Measurements from ENCODE around the gene TMEM178A.

TMEM178A gene

DNA sequence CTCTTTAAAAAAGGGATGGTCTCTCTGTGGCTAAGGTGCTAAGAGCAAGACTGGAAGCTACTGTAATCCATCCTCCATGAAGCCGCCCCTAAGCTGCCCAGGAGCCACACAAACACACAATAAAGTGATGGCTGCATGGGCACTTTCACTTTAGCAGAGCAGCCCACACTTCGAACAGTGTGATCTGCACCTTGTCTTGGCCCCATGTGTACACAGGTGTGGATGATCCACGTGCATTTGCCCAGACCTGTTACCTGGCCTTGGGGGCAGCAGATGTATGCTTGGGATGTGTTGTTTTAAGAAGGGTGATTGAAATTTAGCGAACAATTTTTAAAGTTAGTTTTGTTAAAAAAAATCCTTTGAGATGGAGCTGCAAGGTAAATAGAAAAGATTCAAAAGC, 39.9 kb downstream of the TMEM178A start:
- Mint-ChIP-seq H3K36me3 (peaks cover 2% of the 10 kb centered on the region), H3K27me3 (peaks cover 7% of the 10 kb centered on the region), H3K9me3 (ENCODE audit: low read depth) (peaks cover 13% of the 10 kb centered on the region), H3K4me3 (no peak overlapping the region), H3K4me1 (ENCODE audit: low read depth) (no peaks in the 10 kb centered on the region), H3K27ac (no peak overlapping the region)

DNA sequence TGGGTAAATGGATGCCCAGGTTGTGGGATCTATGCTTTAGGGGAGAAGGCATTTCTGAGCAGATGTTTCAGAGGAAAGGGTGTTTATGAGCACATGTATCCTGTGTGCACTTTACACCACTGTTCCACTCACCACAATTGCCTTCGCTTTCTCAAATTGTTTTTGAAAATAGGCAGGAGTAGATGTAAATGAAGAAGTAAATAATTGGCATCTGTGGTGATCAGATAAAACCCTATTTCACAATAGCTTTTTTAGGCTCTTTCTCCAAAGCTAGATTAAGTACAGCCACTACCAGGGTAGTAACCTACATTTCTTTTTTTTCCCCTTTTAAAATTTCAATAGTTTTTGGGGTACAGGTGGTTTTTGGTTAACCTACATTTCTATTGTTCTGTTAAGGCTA, 40.6 kb downstream of the TMEM178A start:
- Mint-ChIP-seq H3K27ac (no peak overlapping the region), H3K36me3 (peaks cover under 1% of the 10 kb centered on the region), H3K4me3 (no peak overlapping the region), H3K9me3 (ENCODE audit: low read depth) (peaks cover 11% of the 10 kb centered on the region), H3K4me1 (ENCODE audit: low read depth) (no peaks in the 10 kb centered on the region), H3K27me3 (peaks cover 7% of the 10 kb centered on the region)

DNA sequence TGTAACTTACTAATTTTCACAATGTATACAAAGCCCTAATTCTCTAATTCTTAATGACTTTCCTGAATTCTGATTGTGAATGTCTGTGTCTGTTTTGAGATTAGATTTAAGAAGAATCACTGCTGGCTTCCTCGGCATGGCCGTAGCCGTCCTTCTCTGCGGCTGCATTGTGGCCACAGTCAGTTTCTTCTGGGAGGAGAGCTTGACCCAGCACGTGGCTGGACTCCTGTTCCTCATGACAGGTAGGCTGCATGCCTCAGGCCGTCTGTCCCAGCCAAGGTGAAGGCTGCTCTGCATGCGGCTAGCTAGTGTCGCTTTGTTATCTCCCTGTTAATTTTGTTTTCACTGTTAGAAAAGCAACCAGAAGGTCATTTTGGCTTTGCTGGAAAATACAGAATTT, 41.2 kb downstream of the TMEM178A start:
- H3K9me3 Mint-ChIP-seq (ENCODE audit: low read depth) = peaks cover 5% of the 10 kb centered on the region
- H3K27ac Mint-ChIP-seq = no peak overlapping the region
- H3K27me3 Mint-ChIP-seq = peaks cover 7% of the 10 kb centered on the region
- no peaks in the 10 kb centered on the region for H3K36me3 Mint-ChIP-seq
- H3K4me3 Mint-ChIP-seq = no peak overlapping the region
- no peaks in the 10 kb centered on the region for H3K4me1 Mint-ChIP-seq (ENCODE audit: low read depth)

DNA sequence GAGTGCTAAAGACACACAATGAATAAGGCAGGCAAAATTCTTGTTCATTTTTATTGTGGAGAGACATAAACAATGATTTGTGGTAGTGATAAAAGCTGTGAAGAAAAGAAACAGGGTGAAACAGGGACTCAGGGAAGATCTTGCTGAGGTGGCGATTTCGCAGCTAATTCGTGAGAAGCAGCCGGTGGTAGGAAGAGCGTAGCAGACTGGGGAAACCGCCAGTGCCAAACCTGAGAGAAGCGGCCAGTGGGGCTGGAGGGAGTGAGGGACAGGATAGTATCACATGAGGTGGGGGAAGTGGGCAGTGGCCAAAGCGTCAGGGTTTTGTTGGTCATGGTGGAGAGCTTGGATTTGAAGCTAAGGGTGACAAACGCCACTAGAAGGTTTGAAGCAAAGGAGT, 42.3 kb downstream of the TMEM178A start:
- Mint-ChIP-seq H3K36me3 (no peaks in the 10 kb centered on the region), H3K4me3 (no peak overlapping the region), H3K4me1 (ENCODE audit: low read depth) (no peaks in the 10 kb centered on the region), H3K27ac (no peak overlapping the region), H3K27me3 (peaks cover 7% of the 10 kb centered on the region), H3K9me3 (ENCODE audit: low read depth) (no peaks in the 10 kb centered on the region)

DNA sequence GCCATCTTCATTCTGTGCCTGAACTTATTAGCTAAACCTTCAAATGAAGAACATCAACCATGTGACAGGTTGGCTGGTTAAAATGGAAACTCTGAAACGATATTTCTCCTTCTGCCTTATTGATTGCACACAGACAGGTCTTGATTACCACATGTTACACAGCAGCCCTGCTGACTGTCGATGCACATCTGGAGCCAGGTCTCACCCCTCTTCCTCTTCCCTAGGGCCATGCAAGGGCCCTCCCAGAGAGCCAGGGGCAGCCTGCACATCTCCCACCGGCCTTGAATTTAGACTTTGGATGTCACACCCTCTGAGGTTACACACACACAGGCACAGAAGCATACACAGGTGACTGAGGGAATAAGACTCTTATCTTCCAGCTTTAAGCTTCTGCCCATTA, 45.1 kb downstream of the TMEM178A start:
- H3K4me1 Mint-ChIP-seq (ENCODE audit: low read depth) = no peaks in the 10 kb centered on the region
- no peak overlapping the region for H3K27ac Mint-ChIP-seq
- no peak overlapping the region for H3K4me3 Mint-ChIP-seq
- H3K27me3 Mint-ChIP-seq = peaks cover 5% of the 10 kb centered on the region
- H3K36me3 Mint-ChIP-seq = no peaks in the 10 kb centered on the region
- no peaks in the 10 kb centered on the region for H3K9me3 Mint-ChIP-seq (ENCODE audit: low read depth)

DNA sequence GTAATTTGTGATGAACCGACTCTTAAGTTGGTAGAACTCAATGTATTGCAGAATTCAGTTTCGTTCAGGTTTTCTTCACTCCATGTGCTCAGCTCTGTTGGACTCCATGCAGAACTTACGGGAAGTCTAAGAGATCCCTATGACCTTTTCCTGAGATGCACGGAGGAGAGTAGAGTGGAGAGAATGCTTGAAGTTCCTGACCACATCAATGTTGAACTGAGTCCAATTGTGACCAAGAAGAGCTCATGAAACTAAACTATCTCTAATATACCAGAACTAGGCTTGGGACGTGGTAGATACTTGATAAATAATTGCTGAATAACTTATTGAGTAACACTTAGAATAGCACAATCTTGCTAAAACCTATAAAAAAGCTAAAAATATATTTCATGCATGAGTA, 47.2 kb downstream of the TMEM178A start:
- H3K4me3 Mint-ChIP-seq = no peak overlapping the region
- H3K27ac Mint-ChIP-seq = no peak overlapping the region
- peaks cover 1% of the 10 kb centered on the region for H3K27me3 Mint-ChIP-seq
- no peaks in the 10 kb centered on the region for H3K36me3 Mint-ChIP-seq
- no peaks in the 10 kb centered on the region for H3K4me1 Mint-ChIP-seq (ENCODE audit: low read depth)
- no peaks in the 10 kb centered on the region for H3K9me3 Mint-ChIP-seq (ENCODE audit: low read depth)

DNA sequence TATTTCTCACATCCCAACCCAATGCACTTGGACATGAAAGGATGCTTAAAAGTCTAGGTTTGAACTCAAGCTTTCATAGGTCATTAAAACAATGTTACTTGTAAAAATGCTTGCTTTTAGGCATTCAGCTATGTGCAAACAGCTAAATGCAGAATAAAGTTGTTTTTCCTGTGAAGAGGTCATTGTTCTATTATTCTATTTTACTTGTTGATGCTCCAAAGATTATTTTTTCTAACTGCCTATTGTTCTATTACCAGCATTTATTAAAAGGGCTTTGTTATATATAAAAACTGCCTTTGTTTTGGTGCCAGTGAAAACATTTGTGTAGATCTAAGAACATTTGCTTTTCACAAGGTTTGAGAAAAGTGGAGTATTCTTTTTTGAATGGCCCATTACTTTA, 49.4 kb downstream of the TMEM178A start:
- Mint-ChIP-seq H3K9me3 (ENCODE audit: low read depth) (no peaks in the 10 kb centered on the region), H3K27me3 (no peaks in the 10 kb centered on the region), H3K27ac (no peak overlapping the region), H3K4me1 (ENCODE audit: low read depth) (no peaks in the 10 kb centered on the region), H3K36me3 (no peaks in the 10 kb centered on the region), H3K4me3 (no peak overlapping the region)

DNA sequence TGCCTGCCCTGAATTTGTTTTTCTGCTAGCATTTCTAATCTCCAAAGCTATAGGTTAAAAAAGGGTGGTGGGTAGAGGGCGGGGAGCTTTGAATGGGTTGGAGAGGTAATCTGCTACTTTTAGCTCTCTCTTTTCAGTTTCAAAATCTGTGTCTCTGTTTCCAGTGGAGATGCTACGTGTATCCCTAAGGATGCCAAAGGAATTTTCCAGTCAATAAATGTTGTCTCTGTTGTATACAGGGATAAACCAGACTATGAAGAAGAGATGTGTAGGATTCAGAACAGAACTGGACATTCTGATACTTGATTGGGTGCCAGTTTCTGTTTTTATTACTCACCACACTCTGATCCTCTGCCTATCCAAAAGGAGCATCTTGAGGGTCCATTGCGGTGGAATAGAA, 50.1 kb downstream of the TMEM178A start:
- Mint-ChIP-seq H3K36me3 (no peaks in the 10 kb centered on the region), H3K4me1 (ENCODE audit: low read depth) (no peaks in the 10 kb centered on the region), H3K4me3 (no peak overlapping the region), H3K27me3 (peaks cover 4% of the 10 kb centered on the region), H3K27ac (no peak overlapping the region), H3K9me3 (ENCODE audit: low read depth) (no peaks in the 10 kb centered on the region)

DNA sequence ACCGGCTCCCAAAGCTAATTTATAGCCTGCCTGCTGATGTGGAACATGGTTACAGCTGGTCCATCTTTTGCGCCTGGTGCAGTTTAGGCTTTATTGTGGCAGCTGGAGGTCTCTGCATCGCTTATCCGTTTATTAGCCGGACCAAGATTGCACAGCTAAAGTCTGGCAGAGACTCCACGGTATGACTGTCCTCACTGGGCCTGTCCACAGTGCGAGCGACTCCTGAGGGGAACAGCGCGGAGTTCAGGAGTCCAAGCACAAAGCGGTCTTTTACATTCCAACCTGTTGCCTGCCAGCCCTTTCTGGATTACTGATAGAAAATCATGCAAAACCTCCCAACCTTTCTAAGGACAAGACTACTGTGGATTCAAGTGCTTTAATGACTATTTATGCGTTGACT, 51.4 kb downstream of the TMEM178A start:
- no peaks in the 10 kb centered on the region for H3K36me3 Mint-ChIP-seq
- no peaks in the 10 kb centered on the region for H3K9me3 Mint-ChIP-seq (ENCODE audit: low read depth)
- no peak overlapping the region for H3K4me3 Mint-ChIP-seq
- H3K27ac Mint-ChIP-seq = no peak overlapping the region
- H3K27me3 Mint-ChIP-seq = peaks cover 5% of the 10 kb centered on the region
- H3K4me1 Mint-ChIP-seq (ENCODE audit: low read depth) = no peaks in the 10 kb centered on the region

DNA sequence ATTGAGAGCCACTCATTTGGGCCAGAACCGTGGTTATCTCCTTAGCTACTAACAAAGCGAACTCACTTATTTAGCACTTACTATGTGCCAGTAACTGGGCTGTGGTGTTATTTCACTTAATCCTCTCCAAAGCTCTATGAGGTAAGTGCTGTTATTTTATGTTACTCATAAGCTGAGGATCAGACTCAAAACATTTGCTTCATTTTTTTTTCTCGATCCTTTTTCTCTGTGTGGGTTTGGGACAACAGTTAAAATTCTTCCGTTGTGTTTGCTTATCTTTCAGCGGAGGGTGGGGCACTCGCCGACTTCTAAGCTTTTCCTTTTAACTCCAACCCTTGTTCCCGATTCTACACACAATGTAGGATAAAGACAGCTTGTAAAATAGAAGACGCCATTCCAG, 52.8 kb downstream of the TMEM178A start:
- Mint-ChIP-seq H3K27me3 (peaks cover 5% of the 10 kb centered on the region), H3K9me3 (ENCODE audit: low read depth) (no peaks in the 10 kb centered on the region), H3K27ac (no peak overlapping the region), H3K4me3 (no peak overlapping the region), H3K36me3 (no peaks in the 10 kb centered on the region), H3K4me1 (ENCODE audit: low read depth) (no peaks in the 10 kb centered on the region)

DNA sequence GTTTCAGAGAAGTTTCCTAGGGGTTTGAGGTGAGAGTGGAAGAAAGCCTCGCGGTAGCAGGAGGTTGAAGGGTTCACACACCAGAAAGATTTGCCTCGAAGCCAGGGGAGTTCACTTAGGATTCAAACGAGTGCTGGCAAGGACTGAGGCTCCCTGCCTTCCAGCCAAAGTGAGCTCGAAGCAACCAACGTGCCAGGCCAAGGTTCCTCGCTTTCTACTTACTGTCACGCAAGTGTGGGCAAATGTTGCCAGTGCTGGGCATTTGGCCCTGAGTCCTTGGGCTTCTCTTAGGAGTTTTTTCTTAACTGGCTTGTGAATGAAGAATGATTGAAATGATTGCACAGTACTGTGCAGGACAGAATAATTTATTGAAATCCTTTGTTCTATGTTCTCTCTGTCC, 53.6 kb downstream of the TMEM178A start:
- no peaks in the 10 kb centered on the region for H3K4me1 Mint-ChIP-seq (ENCODE audit: low read depth)
- H3K4me3 Mint-ChIP-seq = no peak overlapping the region
- H3K36me3 Mint-ChIP-seq = no peaks in the 10 kb centered on the region
- H3K27ac Mint-ChIP-seq = no peak overlapping the region
- no peaks in the 10 kb centered on the region for H3K9me3 Mint-ChIP-seq (ENCODE audit: low read depth)
- peaks cover 5% of the 10 kb centered on the region for H3K27me3 Mint-ChIP-seq

DNA sequence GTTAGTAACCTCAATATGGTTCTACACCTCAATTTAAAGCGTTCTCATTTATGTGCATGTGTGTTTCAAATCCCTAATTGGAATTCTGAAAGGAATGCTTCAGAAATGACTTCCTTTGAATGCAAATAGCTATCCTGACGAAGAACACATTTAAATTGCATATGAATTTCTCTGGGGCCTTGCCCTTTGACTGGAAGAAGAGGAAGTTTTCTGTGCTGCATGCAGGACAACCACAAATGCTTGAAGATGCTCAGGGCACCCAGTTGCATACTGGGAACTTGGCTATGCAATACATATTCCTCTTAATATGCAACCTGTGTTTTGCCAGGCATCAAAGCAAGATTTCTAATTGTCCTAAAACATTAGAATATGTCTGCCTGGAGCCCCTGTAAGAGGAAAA, 55.3 kb downstream of the TMEM178A start:
- Mint-ChIP-seq H3K4me3 (no peak overlapping the region), H3K4me1 (ENCODE audit: low read depth) (no peaks in the 10 kb centered on the region), H3K27ac (no peak overlapping the region), H3K9me3 (ENCODE audit: low read depth) (no peaks in the 10 kb centered on the region), H3K27me3 (peaks cover 5% of the 10 kb centered on the region), H3K36me3 (no peaks in the 10 kb centered on the region)

DNA sequence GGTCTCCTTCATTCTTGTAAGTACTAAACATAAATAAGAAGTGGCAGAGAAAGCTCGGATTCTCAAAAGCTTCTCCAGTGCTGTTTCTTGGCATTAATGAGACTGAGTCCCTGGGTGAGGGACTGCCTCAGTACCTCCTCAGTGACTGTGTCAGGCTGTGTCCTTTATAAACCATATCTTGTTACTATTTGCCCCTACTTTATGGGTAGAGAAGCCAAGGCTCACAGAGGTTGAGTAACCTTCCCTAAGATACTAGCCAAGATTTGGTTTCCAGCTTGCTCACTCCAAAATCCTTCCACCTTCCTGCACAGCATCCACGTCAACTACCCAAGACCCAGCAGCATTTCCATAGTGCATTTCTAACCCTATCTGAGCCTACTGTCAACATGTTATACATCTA, 57.8 kb downstream of the TMEM178A start:
- H3K4me3 Mint-ChIP-seq = no peak overlapping the region
- no peaks in the 10 kb centered on the region for H3K4me1 Mint-ChIP-seq (ENCODE audit: low read depth)
- no peaks in the 10 kb centered on the region for H3K36me3 Mint-ChIP-seq
- H3K27ac Mint-ChIP-seq = no peak overlapping the region
- peaks cover 5% of the 10 kb centered on the region for H3K27me3 Mint-ChIP-seq
- H3K9me3 Mint-ChIP-seq (ENCODE audit: low read depth) = no peaks in the 10 kb centered on the region

DNA sequence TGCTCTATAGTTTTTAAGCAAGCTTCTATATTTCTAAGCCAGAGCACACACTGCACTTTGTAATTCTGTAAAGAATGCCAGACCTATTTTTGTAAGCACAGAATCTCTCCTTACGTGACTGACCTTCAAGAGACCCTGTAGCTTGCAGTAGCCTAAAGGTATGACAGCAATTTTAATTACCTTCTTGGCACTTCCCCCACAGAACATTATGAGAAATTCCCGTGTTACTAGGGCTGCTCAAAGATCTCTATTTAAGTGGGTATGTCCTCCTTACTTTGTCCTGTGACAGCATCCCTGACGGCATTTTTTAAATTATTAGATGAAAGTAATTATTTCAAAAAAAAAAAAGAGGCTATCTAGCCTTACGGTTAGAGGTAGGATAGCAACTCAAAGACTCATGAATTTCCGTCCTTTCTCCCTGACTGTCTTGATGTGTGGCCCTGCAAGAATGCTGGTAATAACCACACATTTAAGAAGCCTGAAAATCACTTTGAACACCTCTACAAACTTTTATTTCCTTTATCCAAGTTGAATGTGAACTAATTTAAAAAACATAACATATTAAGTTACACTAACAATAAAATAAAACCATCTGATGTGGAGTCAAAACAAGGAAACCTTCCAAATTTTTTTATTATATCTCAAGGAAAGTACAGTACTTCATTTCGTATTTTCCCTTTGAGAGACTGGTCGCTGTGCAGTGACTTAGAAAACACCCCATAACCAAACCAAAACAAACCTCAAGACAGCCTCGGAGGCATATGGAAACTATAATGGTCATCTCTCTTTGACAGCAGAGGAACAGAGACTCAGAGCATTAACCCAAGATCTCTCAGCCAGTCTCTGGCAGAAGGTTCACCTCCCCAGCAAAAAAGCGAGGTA, 58.5 kb downstream of the TMEM178A start:
- H3K27ac Mint-ChIP-seq = no peak overlapping the region
- no peaks in the 10 kb centered on the region for H3K36me3 Mint-ChIP-seq
- H3K9me3 Mint-ChIP-seq (ENCODE audit: low read depth) = no peaks in the 10 kb centered on the region
- H3K4me1 Mint-ChIP-seq (ENCODE audit: low read depth) = no peaks in the 10 kb centered on the region
- no peak overlapping the region for H3K4me3 Mint-ChIP-seq
- peaks cover 5% of the 10 kb centered on the region for H3K27me3 Mint-ChIP-seq

DNA sequence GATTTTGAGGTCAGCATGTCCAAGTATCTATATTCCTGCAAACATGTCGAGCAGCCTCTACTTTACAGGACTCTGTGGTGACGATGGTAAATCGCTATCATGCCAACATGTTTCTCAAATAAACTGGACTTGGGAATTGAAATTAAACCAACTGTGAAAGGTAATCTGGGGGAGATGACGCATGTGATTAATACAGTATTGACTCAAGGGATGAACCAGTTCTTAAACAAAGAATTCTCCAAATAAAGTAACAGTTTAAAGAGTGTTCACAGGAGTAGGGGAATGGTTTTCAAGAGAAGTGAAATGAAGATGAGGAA, 59.1 kb downstream of the TMEM178A start:
- Mint-ChIP-seq H3K36me3 (no peaks in the 10 kb centered on the region), H3K4me1 (ENCODE audit: low read depth) (no peaks in the 10 kb centered on the region), H3K27me3 (peaks cover 5% of the 10 kb centered on the region), H3K4me3 (no peak overlapping the region), H3K27ac (no peak overlapping the region), H3K9me3 (ENCODE audit: low read depth) (no peaks in the 10 kb centered on the region)

DNA sequence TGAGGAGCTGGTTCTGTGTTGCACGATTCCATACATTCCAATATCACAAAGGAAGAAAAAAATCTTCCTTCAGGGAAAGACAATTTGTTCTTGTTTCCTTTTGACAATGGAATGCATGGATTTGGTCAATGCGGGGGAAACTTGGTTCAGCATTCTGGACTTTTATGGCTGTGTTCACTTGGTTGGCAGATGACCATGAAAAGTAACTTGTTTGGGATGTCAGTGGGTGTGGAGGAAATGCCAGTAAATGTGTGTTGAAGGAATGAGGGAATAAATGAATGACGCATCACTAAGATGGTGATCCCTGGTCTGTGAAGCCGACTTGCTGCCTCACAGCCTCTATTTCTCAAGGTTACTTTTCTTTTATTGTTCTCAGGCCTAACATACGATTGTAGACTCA, 59.7 kb downstream of the TMEM178A start:
- no peak overlapping the region for H3K27ac Mint-ChIP-seq
- no peaks in the 10 kb centered on the region for H3K9me3 Mint-ChIP-seq (ENCODE audit: low read depth)
- peaks cover 4% of the 10 kb centered on the region for H3K27me3 Mint-ChIP-seq
- H3K36me3 Mint-ChIP-seq = no peaks in the 10 kb centered on the region
- H3K4me1 Mint-ChIP-seq (ENCODE audit: low read depth) = no peaks in the 10 kb centered on the region
- H3K4me3 Mint-ChIP-seq = no peak overlapping the region
